NCI-H2227 treated with DMSO at 0.1 percent for 48 hours (cell line): ENCODE results near the gene CHRNA7.
"Not testable (repeated sequence)": the region's sequence is repeated elsewhere in the genome, so short reads cannot be mapped to it uniquely, and the experiment has no call there.

Source experiments
- DNase-seq: peaks from one replicate; lab custom pipeline; 2025; lab: John Stamatoyannopoulos, UW

Gene CHRNA7

GRCh38 chr15:32193780-32194179 is 163.5 kb downstream of the CHRNA7 start:
- not testable (repeated sequence) for DNase-seq

- not testable (repeated sequence) for DNase-seq
Observed at GRCh38 chr15:32196206-32196605, 165.9 kb downstream of the CHRNA7 start.

- not testable (repeated sequence) for DNase-seq
Observed at GRCh38 chr15:32198938-32199337, 168.6 kb downstream of the CHRNA7 start.

GRCh38 chr15:32209081-32209480 is 178.8 kb downstream of the CHRNA7 start:
- not testable (repeated sequence) for DNase-seq

- DNase-seq, result no peak
Observed at GRCh38 chr15:32218666-32219065, 188.4 kb downstream of the CHRNA7 start.
